OCI-LY7 (cell line): ENCODE data around the gene MSL3B.

Source experiments
- BruUV-seq: library from RNA; stranded (reverse); fragments of 400-500 nt; replicated peaks from 2 replicates; lab custom pipeline; 2021; lab: Mats Ljungman, UMichigan
- CTCF ChIA-PET: fragments of 300-600 bp; sonication (Branson Sonifier 250); formaldehyde crosslinking; loops from one replicate; lab custom pipeline; 2022; ENCODE audit warnings: antibody characterized with exemption; ENCODE audit not compliant: unreplicated experiment; lab: Charles Lee
- POLR2A ChIA-PET: fragments of 300-600 bp; sonication (Branson Sonifier 250); formaldehyde crosslinking; loops from one replicate; lab custom pipeline; 2022; ENCODE audit warnings: antibody characterized with exemption; lab: Charles Lee
- DNase-seq: peaks from one replicate; pipeline ENCODE4 v3.0.0-alpha.2; 2015; ENCODE audit warnings: low spot score
- H2AFZ ChIP-seq: fragments of 200-600 bp; sonication (generic), shearing (Covaris generic); 2 replicates; pipeline ENCODE4 v1.6.1; 2014; ENCODE audit warnings: mild to moderate bottlenecking, antibody characterized with exemption, low read length, moderate library complexity
- H3K27ac ChIP-seq: fragments of 200-600 bp; sonication (generic); 2 replicates; pipeline ENCODE4 v1.5.1; 2014; ENCODE audit warnings: mixed run types, low read depth, mild to moderate bottlenecking, moderate library complexity, low read length, inconsistent platforms; ENCODE audit not compliant: poor library complexity, severe bottlenecking
- H3K36me3 ChIP-seq: fragments of 200-600 bp; sonication (generic); 2 replicates; pipeline ENCODE4 v1.6.1; 2014; ENCODE audit warnings: mild to moderate bottlenecking, antibody characterized with exemption, low read length, moderate library complexity, mixed read lengths; ENCODE audit not compliant: insufficient read depth
- H3K4me1 ChIP-seq: fragments of 200-600 bp; sonication (generic); 2 replicates; pipeline ENCODE4 v1.5.1; 2014; ENCODE audit warnings: mild to moderate bottlenecking, low read length; ENCODE audit not compliant: insufficient read depth, poor library complexity, severe bottlenecking
- H3K4me2 ChIP-seq: fragments of 200-600 bp; sonication (generic); 2 replicates; pipeline ENCODE4 v1.6.1; 2014; ENCODE audit warnings: mild to moderate bottlenecking, low read length
- H3K4me3 ChIP-seq: fragments of 200-600 bp; sonication (generic); 2 replicates; pipeline ENCODE4 v1.5.1; 2014; ENCODE audit warnings: mild to moderate bottlenecking, low read depth, low read length; ENCODE audit not compliant: poor library complexity, severe bottlenecking
- H3K79me2 ChIP-seq: fragments of 200-600 bp; sonication (generic); 2 replicates; pipeline ENCODE4 v1.6.1; 2016; ENCODE audit warnings: low read depth, mild to moderate bottlenecking, low read length, moderate library complexity, mixed read lengths; ENCODE audit not compliant: insufficient read depth
- H3K9me2 ChIP-seq: fragments of 200-600 bp; sonication (generic); 2 replicates; pipeline ENCODE4 v1.6.1; 2016; ENCODE audit warnings: mild to moderate bottlenecking, low read length, mixed read lengths; ENCODE audit not compliant: insufficient read depth
- H3K9me3 ChIP-seq: fragments of 200-600 bp; sonication (generic); 2 replicates; pipeline ENCODE4 v1.6.1; 2014; ENCODE audit warnings: mild to moderate bottlenecking, mixed run types, low read length, mixed read lengths
- H4K20me1 ChIP-seq: fragments of 200-600 bp; sonication (generic); 2 replicates; pipeline ENCODE4 v1.6.1; 2014; ENCODE audit warnings: mild to moderate bottlenecking, antibody characterized with exemption, low read length, moderate library complexity, mixed read lengths; ENCODE audit not compliant: insufficient read depth
- EZH2phosphoT487 ChIP-seq: fragments of 200-600 bp; sonication (generic); IDR thresholded peaks from 2 replicates; pipeline ENCODE4 v1.6.1; 2018; ENCODE audit warnings: low read depth, borderline replicate concordance, mild to moderate bottlenecking, mixed run types, antibody characterized with exemption, low read length, moderate library complexity, mixed read lengths
- intact Hi-C: fragments of 100-400 bp; cut with micrococcal nuclease; formaldehyde crosslinking; loops from one replicate; pipeline ENCODE4 v1.10.0; 2022; ENCODE audit not compliant: unreplicated experiment
- TF ChIP-seq, protein P1 (sequence below): fragments of 200-600 bp; sonication (generic); conservative IDR thresholded peaks from 2 replicates; pipeline ENCODE4 v1.5.1; 2014; ENCODE audit warnings: mild to moderate bottlenecking, antibody characterized with exemption, low read length, moderate library complexity, mixed read lengths

Gene MSL3B

DNA sequence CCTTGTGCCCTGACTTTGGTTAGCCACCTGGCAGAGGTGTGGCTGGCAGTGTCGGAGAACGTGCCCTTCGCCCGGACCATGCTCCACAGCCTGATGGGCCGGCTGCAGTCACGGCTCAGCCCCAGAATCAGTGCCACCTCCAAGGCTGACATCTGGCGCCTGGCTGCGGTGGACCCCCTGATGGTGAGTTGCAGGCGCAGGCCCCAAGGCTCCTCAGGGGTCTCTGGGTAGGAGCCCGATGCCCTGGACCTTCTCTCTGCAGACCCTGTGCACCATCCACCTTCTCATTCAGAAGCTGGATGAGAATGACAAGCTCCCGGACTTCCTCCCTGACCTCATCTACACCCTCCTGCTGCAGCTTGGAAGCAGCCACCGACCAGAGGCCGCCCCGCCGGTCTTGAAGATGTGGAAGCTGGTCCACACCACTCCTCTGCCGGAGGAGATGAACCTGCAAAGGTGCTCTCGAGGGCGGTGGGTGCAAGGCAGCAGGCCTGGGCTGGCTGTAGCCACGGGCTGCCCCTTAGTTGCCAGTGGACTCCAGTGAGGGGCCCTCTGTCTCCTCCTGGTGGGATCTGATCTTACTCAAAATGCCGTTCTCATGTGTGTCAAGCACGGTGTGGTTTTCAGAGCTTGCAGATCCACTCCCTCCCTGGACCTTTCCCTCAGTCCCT lies 46.0 kb downstream of the MSL3B start:
- CTCF ChIA-PET: no interaction called here

DNA sequence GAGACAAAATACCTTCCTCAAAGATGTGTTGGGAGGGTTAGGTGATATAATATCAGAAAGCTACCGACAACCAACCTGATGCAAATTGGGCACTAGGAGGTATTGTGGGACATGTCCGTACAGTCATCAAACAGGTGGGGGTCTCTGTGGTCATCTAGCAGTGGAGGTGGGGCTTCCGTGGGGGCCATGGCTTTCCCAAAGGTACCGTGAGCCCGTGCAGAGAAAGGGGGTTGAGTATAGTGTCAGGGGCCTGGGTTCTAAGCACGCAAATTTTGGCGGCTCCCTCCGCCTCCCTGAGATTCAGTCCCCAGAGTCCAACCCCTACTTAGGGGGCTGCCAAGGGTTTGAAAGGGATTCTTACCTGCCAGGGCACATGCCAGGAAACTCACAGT lies 46.5 kb downstream of the MSL3B start:
- H3K4me3 ChIP-seq: no peak overlapping the region
- H2AFZ ChIP-seq: no peak overlapping the region
- H3K27ac ChIP-seq: no peak overlapping the region
- no peaks in the 10 kb centered on the region for H3K9me3 ChIP-seq
- POLR2A ChIA-PET: no interaction called here
- DNase-seq: no peak
- H3K4me1 ChIP-seq: no peaks in the 10 kb centered on the region
- no peak overlapping the region for H3K4me2 ChIP-seq
- CTCF ChIA-PET: no interaction called here
- BruUV-seq: no TSS peak
- intact Hi-C loops: no loop called here
- no peak for TF ChIP-seq EZH2phosphoT487
- TF ChIP-seq, protein P1, sequence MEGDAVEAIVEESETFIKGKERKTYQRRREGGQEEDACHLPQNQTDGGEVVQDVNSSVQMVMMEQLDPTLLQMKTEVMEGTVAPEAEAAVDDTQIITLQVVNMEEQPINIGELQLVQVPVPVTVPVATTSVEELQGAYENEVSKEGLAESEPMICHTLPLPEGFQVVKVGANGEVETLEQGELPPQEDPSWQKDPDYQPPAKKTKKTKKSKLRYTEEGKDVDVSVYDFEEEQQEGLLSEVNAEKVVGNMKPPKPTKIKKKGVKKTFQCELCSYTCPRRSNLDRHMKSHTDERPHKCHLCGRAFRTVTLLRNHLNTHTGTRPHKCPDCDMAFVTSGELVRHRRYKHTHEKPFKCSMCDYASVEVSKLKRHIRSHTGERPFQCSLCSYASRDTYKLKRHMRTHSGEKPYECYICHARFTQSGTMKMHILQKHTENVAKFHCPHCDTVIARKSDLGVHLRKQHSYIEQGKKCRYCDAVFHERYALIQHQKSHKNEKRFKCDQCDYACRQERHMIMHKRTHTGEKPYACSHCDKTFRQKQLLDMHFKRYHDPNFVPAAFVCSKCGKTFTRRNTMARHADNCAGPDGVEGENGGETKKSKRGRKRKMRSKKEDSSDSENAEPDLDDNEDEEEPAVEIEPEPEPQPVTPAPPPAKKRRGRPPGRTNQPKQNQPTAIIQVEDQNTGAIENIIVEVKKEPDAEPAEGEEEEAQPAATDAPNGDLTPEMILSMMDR: no peak
- H3K79me2 ChIP-seq: no peaks in the 10 kb centered on the region
- no peaks in the 10 kb centered on the region for H3K36me3 ChIP-seq
- no peaks in the 10 kb centered on the region for H4K20me1 ChIP-seq
- H3K9me2 ChIP-seq: no peaks in the 10 kb centered on the region

More for the DNA sequence above, 46.0 kb downstream of the MSL3B start:
- intact Hi-C loops: no loop called here
- Histone ChIP-seq H4K20me1 (no peaks in the 10 kb centered on the region), H2AFZ (no peak overlapping the region), H3K9me2 (no peaks in the 10 kb centered on the region), H3K4me1 (no peaks in the 10 kb centered on the region), H3K4me3 (no peak overlapping the region), H3K4me2 (no peak overlapping the region), H3K27ac (no peak overlapping the region), H3K9me3 (no peaks in the 10 kb centered on the region), H3K79me2 (no peaks in the 10 kb centered on the region), H3K36me3 (no peaks in the 10 kb centered on the region)
- POLR2A ChIA-PET: no interaction called here
- DNase-seq: no peak
- no TSS peak for BruUV-seq
- TF ChIP-seq, protein P1: no peak

DNA sequence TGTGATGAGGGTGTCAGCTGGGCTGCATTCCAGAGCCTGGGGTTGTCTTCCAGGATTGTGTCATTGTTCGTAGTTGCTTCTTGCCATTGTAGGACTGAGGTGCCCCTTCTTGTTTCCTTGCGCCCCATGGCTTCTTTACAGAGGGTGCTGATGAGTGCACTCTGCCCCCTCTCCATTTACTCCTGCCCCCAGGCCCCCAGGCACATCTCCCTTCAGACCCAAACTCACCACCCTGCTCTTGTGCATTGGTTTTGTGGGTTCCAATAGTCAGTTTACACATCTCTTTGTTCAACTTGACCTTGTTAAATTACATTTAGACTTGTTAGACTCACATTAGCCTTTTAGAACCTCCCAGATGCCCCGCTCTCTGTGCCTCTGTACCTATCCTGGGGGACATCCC lies 47.0 kb downstream of the MSL3B start:
- intact Hi-C loops: no loop called here
- Histone ChIP-seq H3K4me2 (no peak overlapping the region), H3K79me2 (no peaks in the 10 kb centered on the region), H3K27ac (no peak overlapping the region), H3K4me1 (no peaks in the 10 kb centered on the region), H3K9me2 (no peaks in the 10 kb centered on the region), H4K20me1 (no peaks in the 10 kb centered on the region), H3K4me3 (no peak overlapping the region), H2AFZ (no peak overlapping the region), H3K9me3 (no peaks in the 10 kb centered on the region), H3K36me3 (no peaks in the 10 kb centered on the region)
- ChIA-PET CTCF (no interaction called here), POLR2A (no interaction called here)
- no TSS peak for BruUV-seq
- no peak for DNase-seq
- TF ChIP-seq, protein P1: no peak
- TF ChIP-seq EZH2phosphoT487: no peak
